IPS DF 4.7 (cell line): ENCODE measurements around the gene PNP.
"Not testable (repeated sequence)": the region's sequence is repeated elsewhere in the genome, so short reads cannot be mapped to it uniquely, and the experiment has no call there.

ENCODE experiments used
- DNase-seq: peaks from one replicate; pipeline ENCODE4 v3.0.0-alpha.2; 2013; ENCODE audit warnings: low spot score; ENCODE audit errors: extremely low read depth

Gene PNP

GRCh38 chr14:20489093-20489994, 20.1 kb downstream of the PNP start:
- DNase-seq, result no peak

GRCh38 chr14:20490563-20490962, 21.4 kb downstream of the PNP start:
- no peak for DNase-seq

- no peak for DNase-seq
Measured at GRCh38 chr14:20492486-20492885, 23.3 kb downstream of the PNP start.

GRCh38 chr14:20493634-20494033, 24.4 kb downstream of the PNP start:
- DNase-seq, result no peak

- no peak for DNase-seq
Measured at GRCh38 chr14:20494935-20495766, 25.9 kb downstream of the PNP start.

GRCh38 chr14:20498622-20499021, 29.4 kb downstream of the PNP start:
- no peak for DNase-seq

- DNase-seq, result no peak
Measured at GRCh38 chr14:20499108-20499507, 29.9 kb downstream of the PNP start.

- DNase-seq, result no peak
Measured at GRCh38 chr14:20499881-20500280, 30.7 kb downstream of the PNP start.

- no peak for DNase-seq
Measured at GRCh38 chr14:20501346-20501745, 32.1 kb downstream of the PNP start.

GRCh38 chr14:20503898-20504297, 34.7 kb downstream of the PNP start:
- no peak for DNase-seq

GRCh38 chr14:20506276-20506675, 37.1 kb downstream of the PNP start:
- not testable (repeated sequence) for DNase-seq

GRCh38 chr14:20506752-20507151, 37.5 kb downstream of the PNP start:
- DNase-seq, result not testable (repeated sequence)

- not testable (repeated sequence) for DNase-seq
Measured at GRCh38 chr14:20507537-20507936, 38.3 kb downstream of the PNP start.

GRCh38 chr14:20508367-20508766, 39.2 kb downstream of the PNP start:
- DNase-seq, result no peak

GRCh38 chr14:20512177-20512905, 43.1 kb downstream of the PNP start:
- no peak for DNase-seq

- no peak for DNase-seq
Measured at GRCh38 chr14:20515846-20516245, 46.6 kb downstream of the PNP start.

- DNase-seq, result no peak
Measured at GRCh38 chr14:20516921-20517320, 47.7 kb downstream of the PNP start.

GRCh38 chr14:20522332-20522731, 53.1 kb downstream of the PNP start:
- DNase-seq, result no peak

GRCh38 chr14:20524027-20524426, 54.8 kb downstream of the PNP start:
- DNase-seq, result no peak
